GM23338 (cell line): ENCODE results near the gene SAFB. TPM values are rescaled to one million over a fixed set of nuclear protein-coding genes. Genes with fewer than 3 reads are reported as not detected.

Experiments
- ATAC-seq: fragments of 200-7000 bp; cut with Tn5 transposase; 3 replicates; pipeline ENCODE4 v1.9.1; 2020
- DNase-seq: peaks from one replicate; pipeline ENCODE4 v3.0.0-alpha.2; 2015; ENCODE audit warnings: low spot score
- H2AFZ ChIP-seq: fragments of 200-600 bp; sonication (generic); 2 replicates; pipeline ENCODE4 v1.8.0; 2016; ENCODE audit warnings: antibody characterized with exemption, mild to moderate bottlenecking, moderate library complexity
- H3F3A ChIP-seq: fragments of 200-600 bp; sonication (generic); replicated peaks from 2 replicates; pipeline ENCODE4 v1.8.0; 2017; ENCODE audit warnings: antibody characterized with exemption, mixed run types, low read depth
- H3K27ac ChIP-seq: fragments of 200-600 bp; sonication (generic); 2 replicates; pipeline ENCODE4 v1.6.1; 2016; ENCODE audit warnings: low read depth
- H3K27me3 ChIP-seq: fragments of 200-600 bp; sonication (generic); 2 replicates; pipeline ENCODE4 v1.8.0; 2016; ENCODE audit warnings: mild to moderate bottlenecking, mixed run types, moderate library complexity; ENCODE audit not compliant: insufficient read depth
- H3K36me3 ChIP-seq: fragments of 200-600 bp; sonication (generic); 2 replicates; pipeline ENCODE4 v1.8.0; 2016; ENCODE audit warnings: mild to moderate bottlenecking; ENCODE audit not compliant: insufficient read depth
- H3K4me1 ChIP-seq: fragments of 200-600 bp; sonication (generic); 2 replicates; pipeline ENCODE4 v1.8.0; 2016; ENCODE audit warnings: mild to moderate bottlenecking, moderate library complexity; ENCODE audit not compliant: insufficient read depth
- H3K4me2 ChIP-seq: fragments of 200-600 bp; sonication (generic); 2 replicates; pipeline ENCODE4 v1.7.1; 2017; ENCODE audit warnings: mixed run types
- H3K4me3 ChIP-seq: fragments of 200-600 bp; sonication (generic); 2 replicates; pipeline ENCODE4 v1.6.1; 2016; ENCODE audit warnings: mixed run types
- H3K79me2 ChIP-seq: fragments of 200-600 bp; sonication (generic); replicated peaks from 2 replicates; pipeline ENCODE4 v1.8.0; 2017; ENCODE audit warnings: mild to moderate bottlenecking; ENCODE audit not compliant: insufficient read depth
- H3K9me2 ChIP-seq: fragments of 200-600 bp; sonication (generic); 2 replicates; pipeline ENCODE4 v1.8.0; 2017; ENCODE audit not compliant: insufficient read depth
- H4K20me1 ChIP-seq: fragments of 200-600 bp; sonication (generic); replicated peaks from 2 replicates; pipeline ENCODE4 v1.8.0; 2017; ENCODE audit warnings: mild to moderate bottlenecking; ENCODE audit not compliant: insufficient read depth
- H3K27ac Mint-ChIP-seq: 2 replicates; pipeline ENCODE4 v1.8.0; 2020; ENCODE audit warnings: inconsistent platforms, mild to moderate bottlenecking, moderate library complexity, mixed read lengths
- H3K27me3 Mint-ChIP-seq: 3 replicates; pipeline ENCODE4 v1.8.0; 2022; ENCODE audit warnings: low read depth, mild to moderate bottlenecking, moderate library complexity, mixed read lengths, inconsistent platforms; ENCODE audit not compliant: insufficient read depth, poor library complexity
- H3K36me3 Mint-ChIP-seq: 3 replicates; pipeline ENCODE4 v1.8.0; 2021; ENCODE audit warnings: low read depth, mild to moderate bottlenecking, inconsistent platforms, moderate library complexity, mixed read lengths
- H3K4me1 Mint-ChIP-seq: 3 replicates; pipeline ENCODE4 v1.8.0; 2020; ENCODE audit warnings: mild to moderate bottlenecking, inconsistent platforms, mixed read lengths
- H3K4me3 Mint-ChIP-seq: 3 replicates; pipeline ENCODE4 v1.8.0; 2021; ENCODE audit warnings: moderate library complexity, mild to moderate bottlenecking, inconsistent platforms, mixed read lengths
- H3K9me3 Mint-ChIP-seq: 3 replicates; pipeline ENCODE4 v1.8.0; 2020; ENCODE audit warnings: moderate library complexity, mild to moderate bottlenecking, inconsistent platforms, mixed read lengths
- EZH2 ChIP-seq: fragments of 200-600 bp; sonication (generic); IDR thresholded peaks from one replicate; pipeline ENCODE4 v1.8.0; 2017; ENCODE audit warnings: antibody characterized with exemption, mild to moderate bottlenecking, low read depth; ENCODE audit not compliant: unreplicated experiment
- POLR2AphosphoS5 ChIP-seq: IDR thresholded peaks from 2 replicates; pipeline ENCODE4 v1.6.1; 2016; ENCODE audit warnings: antibody characterized with exemption, low read depth
- STAT1 ChIP-seq: IDR thresholded peaks from one replicate; pipeline ENCODE4 v1.6.1; 2016; ENCODE audit warnings: antibody characterized with exemption; ENCODE audit not compliant: unreplicated experiment
- ZNF114 ChIP-seq: fragments of 250-450 bp; sonication (Bioruptor Pico); IDR thresholded peaks from 2 replicates; pipeline ENCODE4 v1.5.0; 2020; ENCODE audit warnings: mild to moderate bottlenecking, moderate library complexity
- ZNF331 ChIP-seq: fragments of 250-450 bp; sonication (Bioruptor Pico); IDR thresholded peaks from 2 replicates; pipeline ENCODE4 v1.5.0; 2020; ENCODE audit warnings: low read depth, mild to moderate bottlenecking, moderate library complexity
- polyA plus RNA-seq: library from polyadenylated mRNA; unstranded; fragments of >200 nt; fragmentation: Nextera tagmentation; extraction: Ambion mirVana; gene quantifications from 2 replicates; pipeline ENCODE4 v1.2.1, GENCODE V29; 2016
- total RNA-seq: library from RNA; depleted of rRNA; stranded (reverse); fragments of >200 nt; shearing (Covaris generic); gene quantifications from 2 replicates; pipeline ENCODE4 v1.2.3, GENCODE V29; 2014
- TF ChIP-seq, protein P1 (sequence below), 2 experiments: fragments of 200-600 bp in 1 of 2; sonication (generic) in 1 of 2; conservative IDR thresholded peaks; 2 replicates each; pipeline versions ENCODE4 v1.5.1 to v1.6.1; 2016 to 2017; ENCODE audit warnings: antibody characterized with exemption in 2 of 2, low read depth in 2 of 2, mild to moderate bottlenecking in 2 of 2, moderate library complexity in 1 of 2
- TF ChIP-seq, protein P2 (sequence below): fragments of 250-450 bp; sonication (Bioruptor Pico); IDR thresholded peaks from 2 replicates; pipeline ENCODE4 v1.5.0; 2020; ENCODE audit warnings: mild to moderate bottlenecking, moderate library complexity
- TF ChIP-seq, protein P3 (sequence below): IDR thresholded peaks from 2 replicates; pipeline ENCODE4 v1.6.1; 2016; ENCODE audit warnings: antibody characterized with exemption

The SAFB gene
- total and polyA plus RNA-seq, 2 experiments from 2014 or later: 85.2 to 109 TPM

DNA sequence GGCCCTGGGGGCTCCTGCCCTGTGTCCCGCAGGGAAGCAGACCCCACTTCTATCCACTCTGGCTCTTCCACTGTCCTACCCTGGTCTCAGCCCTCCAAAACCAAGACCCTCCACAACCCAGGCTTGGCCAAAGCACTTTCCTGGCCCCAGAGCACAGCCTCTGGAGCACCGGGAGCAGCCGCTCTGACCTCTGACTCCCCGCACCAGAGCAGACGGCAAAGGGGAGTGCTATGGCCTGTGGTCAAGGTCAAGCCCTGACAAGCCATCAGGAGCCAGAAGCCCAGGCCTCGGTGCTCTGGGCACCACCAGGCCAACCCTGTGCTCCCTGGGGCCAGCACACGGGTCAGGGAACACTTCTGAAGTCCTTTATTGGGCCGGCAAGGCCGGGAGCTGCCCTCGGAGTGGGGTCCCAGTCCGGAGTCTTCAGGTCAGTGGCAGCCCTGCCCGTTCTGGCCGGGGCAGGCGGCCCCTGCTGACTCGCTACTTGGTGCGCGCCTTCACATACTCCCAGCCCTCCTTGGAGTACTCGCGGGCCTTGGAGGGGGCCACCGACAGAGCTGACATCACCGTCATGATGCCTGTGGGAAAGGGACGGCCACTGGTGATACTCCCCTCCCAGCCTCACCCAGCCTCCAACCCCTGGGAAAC, 55.3 kb downstream of the SAFB start:
- Histone ChIP-seq H3K36me3 (no peaks in the 10 kb centered on the region), H2AFZ (no peak overlapping the region), H3K27ac (no peak overlapping the region), H3K79me2 (no peaks in the 10 kb centered on the region), H4K20me1 (no peaks in the 10 kb centered on the region; the same call in none of the 2 replicates), H3K4me1 (no peaks in the 10 kb centered on the region; the same call in 1 of the 2 replicates), H3K4me2 (no peak overlapping the region), H3K9me2 (peaks cover 7% of the 10 kb centered on the region), H3F3A (0 out of 2 replicates have a peak, but pooled peaks cover 4% of the 10 kb centered on the region), H3K27me3 (no peaks in the 10 kb centered on the region), H3K4me3 (no peak overlapping the region)
- H3K9me3 Mint-ChIP-seq: no peaks in the 10 kb centered on the region
- H3K27ac Mint-ChIP-seq: no peak overlapping the region
- ATAC-seq: no peak
- peaks cover 34% of the 10 kb centered on the region for H3K27me3 Mint-ChIP-seq
- peaks cover 17% of the 10 kb centered on the region for H3K4me1 Mint-ChIP-seq
- no peak for DNase-seq
- no peak overlapping the region for H3K4me3 Mint-ChIP-seq
- H3K36me3 Mint-ChIP-seq: peaks cover 5% of the 10 kb centered on the region
- no peak for TF ChIP-seq EZH2
- TF ChIP-seq STAT1: no peak
- TF ChIP-seq, protein P1, sequence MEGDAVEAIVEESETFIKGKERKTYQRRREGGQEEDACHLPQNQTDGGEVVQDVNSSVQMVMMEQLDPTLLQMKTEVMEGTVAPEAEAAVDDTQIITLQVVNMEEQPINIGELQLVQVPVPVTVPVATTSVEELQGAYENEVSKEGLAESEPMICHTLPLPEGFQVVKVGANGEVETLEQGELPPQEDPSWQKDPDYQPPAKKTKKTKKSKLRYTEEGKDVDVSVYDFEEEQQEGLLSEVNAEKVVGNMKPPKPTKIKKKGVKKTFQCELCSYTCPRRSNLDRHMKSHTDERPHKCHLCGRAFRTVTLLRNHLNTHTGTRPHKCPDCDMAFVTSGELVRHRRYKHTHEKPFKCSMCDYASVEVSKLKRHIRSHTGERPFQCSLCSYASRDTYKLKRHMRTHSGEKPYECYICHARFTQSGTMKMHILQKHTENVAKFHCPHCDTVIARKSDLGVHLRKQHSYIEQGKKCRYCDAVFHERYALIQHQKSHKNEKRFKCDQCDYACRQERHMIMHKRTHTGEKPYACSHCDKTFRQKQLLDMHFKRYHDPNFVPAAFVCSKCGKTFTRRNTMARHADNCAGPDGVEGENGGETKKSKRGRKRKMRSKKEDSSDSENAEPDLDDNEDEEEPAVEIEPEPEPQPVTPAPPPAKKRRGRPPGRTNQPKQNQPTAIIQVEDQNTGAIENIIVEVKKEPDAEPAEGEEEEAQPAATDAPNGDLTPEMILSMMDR (conservative IDR thresholded peaks at IDR 0.05; ENCODE audit: low read depth in 2 of 2): no peak
- TF ChIP-seq, protein P2, sequence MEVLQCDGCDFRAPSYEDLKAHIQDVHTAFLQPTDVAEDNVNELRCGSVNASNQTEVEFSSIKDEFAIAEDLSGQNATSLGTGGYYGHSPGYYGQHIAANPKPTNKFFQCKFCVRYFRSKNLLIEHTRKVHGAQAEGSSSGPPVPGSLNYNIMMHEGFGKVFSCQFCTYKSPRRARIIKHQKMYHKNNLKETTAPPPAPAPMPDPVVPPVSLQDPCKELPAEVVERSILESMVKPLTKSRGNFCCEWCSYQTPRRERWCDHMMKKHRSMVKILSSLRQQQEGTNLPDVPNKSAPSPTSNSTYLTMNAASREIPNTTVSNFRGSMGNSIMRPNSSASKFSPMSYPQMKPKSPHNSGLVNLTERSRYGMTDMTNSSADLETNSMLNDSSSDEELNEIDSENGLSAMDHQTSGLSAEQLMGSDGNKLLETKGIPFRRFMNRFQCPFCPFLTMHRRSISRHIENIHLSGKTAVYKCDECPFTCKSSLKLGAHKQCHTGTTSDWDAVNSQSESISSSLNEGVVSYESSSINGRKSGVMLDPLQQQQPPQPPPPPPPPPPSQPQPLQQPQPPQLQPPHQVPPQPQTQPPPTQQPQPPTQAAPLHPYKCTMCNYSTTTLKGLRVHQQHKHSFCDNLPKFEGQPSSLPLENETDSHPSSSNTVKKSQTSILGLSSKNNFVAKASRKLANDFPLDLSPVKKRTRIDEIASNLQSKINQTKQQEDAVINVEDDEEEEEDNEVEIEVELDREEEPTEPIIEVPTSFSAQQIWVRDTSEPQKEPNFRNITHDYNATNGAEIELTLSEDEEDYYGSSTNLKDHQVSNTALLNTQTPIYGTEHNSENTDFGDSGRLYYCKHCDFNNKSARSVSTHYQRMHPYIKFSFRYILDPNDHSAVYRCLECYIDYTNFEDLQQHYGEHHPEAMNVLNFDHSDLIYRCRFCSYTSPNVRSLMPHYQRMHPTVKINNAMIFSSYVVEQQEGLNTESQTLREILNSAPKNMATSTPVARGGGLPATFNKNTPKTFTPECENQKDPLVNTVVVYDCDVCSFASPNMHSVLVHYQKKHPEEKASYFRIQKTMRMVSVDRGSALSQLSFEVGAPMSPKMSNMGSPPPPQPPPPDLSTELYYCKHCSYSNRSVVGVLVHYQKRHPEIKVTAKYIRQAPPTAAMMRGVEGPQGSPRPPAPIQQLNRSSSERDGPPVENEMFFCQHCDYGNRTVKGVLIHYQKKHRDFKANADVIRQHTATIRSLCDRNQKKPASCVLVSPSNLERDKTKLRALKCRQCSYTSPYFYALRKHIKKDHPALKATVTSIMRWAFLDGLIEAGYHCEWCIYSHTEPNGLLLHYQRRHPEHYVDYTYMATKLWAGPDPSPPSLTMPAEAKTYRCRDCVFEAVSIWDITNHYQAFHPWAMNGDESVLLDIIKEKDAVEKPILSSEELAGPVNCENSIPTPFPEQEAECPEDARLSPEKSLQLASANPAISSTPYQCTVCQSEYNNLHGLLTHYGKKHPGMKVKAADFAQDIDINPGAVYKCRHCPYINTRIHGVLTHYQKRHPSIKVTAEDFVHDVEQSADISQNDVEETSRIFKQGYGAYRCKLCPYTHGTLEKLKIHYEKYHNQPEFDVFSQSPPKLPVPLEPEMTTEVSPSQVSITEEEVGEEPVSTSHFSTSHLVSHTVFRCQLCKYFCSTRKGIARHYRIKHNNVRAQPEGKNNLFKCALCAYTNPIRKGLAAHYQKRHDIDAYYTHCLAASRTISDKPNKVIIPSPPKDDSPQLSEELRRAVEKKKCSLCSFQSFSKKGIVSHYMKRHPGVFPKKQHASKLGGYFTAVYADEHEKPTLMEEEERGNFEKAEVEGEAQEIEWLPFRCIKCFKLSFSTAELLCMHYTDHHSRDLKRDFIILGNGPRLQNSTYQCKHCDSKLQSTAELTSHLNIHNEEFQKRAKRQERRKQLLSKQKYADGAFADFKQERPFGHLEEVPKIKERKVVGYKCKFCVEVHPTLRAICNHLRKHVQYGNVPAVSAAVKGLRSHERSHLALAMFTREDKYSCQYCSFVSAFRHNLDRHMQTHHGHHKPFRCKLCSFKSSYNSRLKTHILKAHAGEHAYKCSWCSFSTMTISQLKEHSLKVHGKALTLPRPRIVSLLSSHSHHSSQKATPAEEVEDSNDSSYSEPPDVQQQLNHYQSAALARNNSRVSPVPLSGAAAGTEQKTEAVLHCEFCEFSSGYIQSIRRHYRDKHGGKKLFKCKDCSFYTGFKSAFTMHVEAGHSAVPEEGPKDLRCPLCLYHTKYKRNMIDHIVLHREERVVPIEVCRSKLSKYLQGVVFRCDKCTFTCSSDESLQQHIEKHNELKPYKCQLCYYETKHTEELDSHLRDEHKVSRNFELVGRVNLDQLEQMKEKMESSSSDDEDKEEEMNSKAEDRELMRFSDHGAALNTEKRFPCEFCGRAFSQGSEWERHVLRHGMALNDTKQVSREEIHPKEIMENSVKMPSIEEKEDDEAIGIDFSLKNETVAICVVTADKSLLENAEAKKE (CRISPR knock-in tag): no peak
- TF ChIP-seq ZNF114 (CRISPR knock-in tag): no peak
- TF ChIP-seq ZNF331: no peak
- TF ChIP-seq POLR2AphosphoS5: no peak
- TF ChIP-seq, protein P3, sequence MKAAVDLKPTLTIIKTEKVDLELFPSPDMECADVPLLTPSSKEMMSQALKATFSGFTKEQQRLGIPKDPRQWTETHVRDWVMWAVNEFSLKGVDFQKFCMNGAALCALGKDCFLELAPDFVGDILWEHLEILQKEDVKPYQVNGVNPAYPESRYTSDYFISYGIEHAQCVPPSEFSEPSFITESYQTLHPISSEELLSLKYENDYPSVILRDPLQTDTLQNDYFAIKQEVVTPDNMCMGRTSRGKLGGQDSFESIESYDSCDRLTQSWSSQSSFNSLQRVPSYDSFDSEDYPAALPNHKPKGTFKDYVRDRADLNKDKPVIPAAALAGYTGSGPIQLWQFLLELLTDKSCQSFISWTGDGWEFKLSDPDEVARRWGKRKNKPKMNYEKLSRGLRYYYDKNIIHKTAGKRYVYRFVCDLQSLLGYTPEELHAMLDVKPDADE: no peak
